Breast epithelium (tissue), 4 donors: ENCODE data around the gene TBL3. TPM values are rescaled to one million over a fixed set of nuclear protein-coding genes. Genes with fewer than 3 reads are reported as not detected.

Source experiments
- DNase-seq, 2 donors: peaks; one replicate each; pipeline ENCODE4 v3.0.0-alpha.2; 2019; ENCODE audit warnings: low spot score in 2 of 2
- H3K27ac ChIP-seq, 2 donors: fragments of 200-600 bp; sonication (generic) in 1 of 2; one replicate each; pipeline ENCODE4 v1.5.1; 2016 to 2019; ENCODE audit warnings: mild to moderate bottlenecking in 1 of 2
- H3K27me3 ChIP-seq, 2 donors: fragments of 200-600 bp; sonication (generic) in 1 of 2; one replicate each; pipeline versions ENCODE4 v1.5.1 to v1.6.0; 2017 to 2019; ENCODE audit warnings: control low read depth in 1 of 2, mild to moderate bottlenecking in 1 of 2
- H3K36me3 ChIP-seq: fragments of 200-600 bp; one replicate; pipeline ENCODE4 v1.5.1; 2019
- H3K4me1 ChIP-seq, 2 donors: fragments of 200-600 bp; sonication (generic); one replicate each; pipeline ENCODE4 v1.5.1; 2016 to 2019; ENCODE audit warnings: control low read depth in 1 of 2
- H3K4me3 ChIP-seq, 3 donors: fragments of 200-600 bp; sonication (generic); 1 replicate in 2 of 3; 2 replicates in 1 of 3; pipeline ENCODE4 v1.5.1; 2016 to 2019; ENCODE audit warnings: mild to moderate bottlenecking in 3 of 3, moderate library complexity in 2 of 3
- H3K9me3 ChIP-seq, 2 donors: fragments of 200-600 bp; sonication (generic) in 1 of 2; one replicate each; pipeline ENCODE4 v1.5.1; 2016 to 2019; ENCODE audit warnings: control low read depth in 1 of 2
- POLR2A ChIP-seq: fragments of 450-650 bp; IDR thresholded peaks from one replicate; pipeline ENCODE4 v1.6.1; 2016; ENCODE audit warnings: antibody characterized with exemption, mild to moderate bottlenecking, moderate library complexity
- POLR2AphosphoS5 ChIP-seq, 3 donors: sonication (generic); formaldehyde crosslinking; IDR thresholded peaks; one replicate each; pipeline ENCODE4 v1.6.1; 2017; ENCODE audit warnings: antibody characterized with exemption in 3 of 3
- intact Hi-C: fragments of 100-400 bp; cut with DNase I; formaldehyde crosslinking; loops from one replicate; pipeline ENCODE4 v1.15.1; 2023; ENCODE audit warnings: low total_unique reads
- total RNA-seq, 3 donors: library from RNA; depleted of rRNA; stranded (reverse); fragments of >200 nt; gene quantifications; one replicate each; pipeline ENCODE4 v1.1.0, GENCODE V29; 2016
- TF ChIP-seq, protein P1 (sequence below), 3 donors: fragments of 450-650 bp; IDR thresholded peaks; one replicate each; pipeline ENCODE4 v1.5.1; 2016 to 2017; ENCODE audit warnings: antibody characterized with exemption in 3 of 3, mild to moderate bottlenecking in 3 of 3, moderate library complexity in 3 of 3

Gene TBL3
- total RNA-seq, 3 donors from 2014 or later: 32.9 to 42.3 (median 33.1) TPM

DNA sequence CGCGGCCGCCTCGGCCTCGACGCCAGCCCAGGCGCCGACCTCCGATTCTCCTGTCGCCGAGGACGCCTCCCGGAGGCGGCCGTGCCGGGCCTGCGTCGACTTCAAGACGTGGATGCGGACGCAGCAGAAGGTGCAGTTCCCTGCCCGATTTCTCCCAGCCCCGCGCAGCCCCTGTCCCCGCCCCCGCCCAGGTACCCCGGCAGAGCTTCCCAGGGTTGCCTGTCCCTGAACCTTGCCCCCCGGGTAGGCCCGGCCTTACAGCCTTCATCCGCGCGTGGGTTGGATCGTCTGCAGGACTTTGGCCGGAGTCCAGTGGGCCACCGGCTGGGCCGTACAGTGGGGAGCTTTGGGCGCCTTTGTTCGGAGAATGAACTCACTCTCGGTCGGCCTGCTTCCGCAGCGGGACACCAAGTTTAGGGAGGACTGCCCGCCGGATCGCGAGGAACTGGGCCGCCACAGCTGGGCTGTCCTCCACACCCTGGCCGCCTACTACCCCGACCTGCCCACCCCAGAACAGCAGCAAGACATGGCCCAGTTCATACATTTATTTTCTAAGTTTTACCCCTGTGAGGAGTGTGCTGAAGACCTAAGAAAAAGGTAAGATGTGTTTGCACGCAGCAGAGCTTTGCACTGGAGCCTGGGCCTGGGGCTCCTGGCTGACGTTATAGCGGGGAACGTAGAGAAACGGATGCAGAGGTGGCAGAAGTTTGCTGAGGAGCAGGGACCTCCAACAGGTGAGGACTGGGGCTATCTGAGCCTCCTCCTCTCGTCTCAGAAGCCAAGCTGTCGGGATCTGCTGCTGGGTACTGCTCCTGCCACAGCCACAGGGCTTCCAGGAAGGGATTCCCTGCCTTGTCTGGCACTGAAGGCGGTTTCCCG is 12.7 kb downstream of the TBL3 start:
- TF ChIP-seq POLR2A (no peak), POLR2AphosphoS5 (IDR thresholded peaks at IDR 0.05) (no peak)
- TF ChIP-seq, protein P1, sequence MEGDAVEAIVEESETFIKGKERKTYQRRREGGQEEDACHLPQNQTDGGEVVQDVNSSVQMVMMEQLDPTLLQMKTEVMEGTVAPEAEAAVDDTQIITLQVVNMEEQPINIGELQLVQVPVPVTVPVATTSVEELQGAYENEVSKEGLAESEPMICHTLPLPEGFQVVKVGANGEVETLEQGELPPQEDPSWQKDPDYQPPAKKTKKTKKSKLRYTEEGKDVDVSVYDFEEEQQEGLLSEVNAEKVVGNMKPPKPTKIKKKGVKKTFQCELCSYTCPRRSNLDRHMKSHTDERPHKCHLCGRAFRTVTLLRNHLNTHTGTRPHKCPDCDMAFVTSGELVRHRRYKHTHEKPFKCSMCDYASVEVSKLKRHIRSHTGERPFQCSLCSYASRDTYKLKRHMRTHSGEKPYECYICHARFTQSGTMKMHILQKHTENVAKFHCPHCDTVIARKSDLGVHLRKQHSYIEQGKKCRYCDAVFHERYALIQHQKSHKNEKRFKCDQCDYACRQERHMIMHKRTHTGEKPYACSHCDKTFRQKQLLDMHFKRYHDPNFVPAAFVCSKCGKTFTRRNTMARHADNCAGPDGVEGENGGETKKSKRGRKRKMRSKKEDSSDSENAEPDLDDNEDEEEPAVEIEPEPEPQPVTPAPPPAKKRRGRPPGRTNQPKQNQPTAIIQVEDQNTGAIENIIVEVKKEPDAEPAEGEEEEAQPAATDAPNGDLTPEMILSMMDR (IDR thresholded peaks at IDR 0.05): no peak
- peak overlapping the region; percentile 70 to 79 for H3K27ac ChIP-seq
- intact Hi-C loops: no loop called here
- no peak for DNase-seq
- H3K9me3 ChIP-seq: no peaks in the 10 kb centered on the region
- peaks cover 2 to 26% of the 10 kb centered on the region in 2 donors for H3K27me3 ChIP-seq
- H3K4me1 ChIP-seq: peaks cover 8 to 14% of the 10 kb centered on the region in 2 donors
- H3K36me3 ChIP-seq: no peaks in the 10 kb centered on the region
- H3K4me3 ChIP-seq: peak overlapping the region; percentile 72 to 99 (median 85)

DNA sequence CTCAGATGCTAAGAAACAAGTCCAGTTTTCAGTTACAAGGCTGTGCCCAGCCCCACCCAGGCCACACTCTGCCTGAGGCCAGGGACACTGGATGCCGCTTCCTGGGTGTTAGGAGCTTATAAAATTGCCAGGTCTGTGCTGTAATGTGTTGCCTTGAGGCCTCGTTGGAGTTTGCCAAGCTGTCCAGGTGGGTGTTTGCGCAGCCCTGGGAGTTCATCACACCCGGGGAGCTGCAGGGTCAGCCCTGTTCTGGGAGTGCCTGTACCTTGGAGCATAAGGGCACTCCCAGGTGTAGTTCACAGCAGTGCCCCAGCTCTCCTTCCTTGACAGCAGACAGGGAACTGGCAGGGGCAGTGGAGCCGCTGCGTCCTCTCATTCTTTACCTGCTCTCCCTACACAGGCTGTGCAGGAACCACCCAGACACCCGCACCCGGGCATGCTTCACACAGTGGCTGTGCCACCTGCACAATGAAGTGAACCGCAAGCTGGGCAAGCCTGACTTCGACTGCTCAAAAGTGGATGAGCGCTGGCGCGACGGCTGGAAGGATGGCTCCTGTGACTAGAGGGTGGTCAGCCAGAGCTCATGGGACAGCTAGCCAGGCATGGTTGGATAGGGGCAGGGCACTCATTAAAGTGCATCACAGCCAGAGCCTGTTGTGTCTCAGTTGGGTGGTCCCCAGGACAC is 13.8 kb downstream of the TBL3 start:
- Histone ChIP-seq H3K4me1 (peaks cover 13 to 14% of the 10 kb centered on the region in 2 donors), H3K9me3 (no peaks in the 10 kb centered on the region), H3K27ac (no peak overlapping the region), H3K36me3 (no peaks in the 10 kb centered on the region), H3K27me3 (peaks cover 5 to 26% of the 10 kb centered on the region in 2 donors), H3K4me3 (peak overlapping the region in 1 of 3 donors; percentile 99)
- no peak for TF ChIP-seq POLR2AphosphoS5 (IDR thresholded peaks at IDR 0.05)
- TF ChIP-seq POLR2A: no peak
- TF ChIP-seq, protein P1 (IDR thresholded peaks at IDR 0.05): no peak
- DNase-seq: no peak
- intact Hi-C loops: no loop called here

DNA sequence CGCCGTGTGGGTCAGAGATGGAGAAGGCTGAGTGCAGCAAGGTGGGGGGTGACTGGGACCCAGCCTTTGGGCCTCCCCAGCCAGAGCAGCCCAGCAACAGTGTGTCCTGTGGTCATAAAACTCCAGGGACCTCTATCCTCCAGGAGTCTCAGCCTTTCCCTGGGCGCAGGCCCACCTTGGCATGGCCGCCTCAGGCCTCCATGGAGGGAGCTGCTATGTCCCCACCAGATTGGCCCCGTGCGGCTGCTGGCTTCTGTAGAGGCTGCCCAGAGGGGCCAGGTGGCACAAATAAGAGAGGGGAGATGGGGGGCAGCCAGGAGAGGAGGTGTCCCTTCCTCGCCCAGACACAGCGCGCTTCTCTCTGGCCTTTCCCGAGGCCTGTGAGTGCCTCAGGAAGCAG is 15.3 kb downstream of the TBL3 start:
- H3K4me1 ChIP-seq: peaks cover 14 to 22% of the 10 kb centered on the region in 2 donors
- H3K9me3 ChIP-seq: no peaks in the 10 kb centered on the region
- H3K27ac ChIP-seq: no peak overlapping the region
- no peak for DNase-seq
- TF ChIP-seq POLR2A (no peak), POLR2AphosphoS5 (IDR thresholded peaks at IDR 0.05) (no peak)
- TF ChIP-seq, protein P1 (IDR thresholded peaks at IDR 0.05): no peak
- intact Hi-C loops: no loop called here
- H3K27me3 ChIP-seq: peaks cover 5 to 25% of the 10 kb centered on the region in 2 donors
- no peaks in the 10 kb centered on the region for H3K36me3 ChIP-seq
- H3K4me3 ChIP-seq: no peak overlapping the region

DNA sequence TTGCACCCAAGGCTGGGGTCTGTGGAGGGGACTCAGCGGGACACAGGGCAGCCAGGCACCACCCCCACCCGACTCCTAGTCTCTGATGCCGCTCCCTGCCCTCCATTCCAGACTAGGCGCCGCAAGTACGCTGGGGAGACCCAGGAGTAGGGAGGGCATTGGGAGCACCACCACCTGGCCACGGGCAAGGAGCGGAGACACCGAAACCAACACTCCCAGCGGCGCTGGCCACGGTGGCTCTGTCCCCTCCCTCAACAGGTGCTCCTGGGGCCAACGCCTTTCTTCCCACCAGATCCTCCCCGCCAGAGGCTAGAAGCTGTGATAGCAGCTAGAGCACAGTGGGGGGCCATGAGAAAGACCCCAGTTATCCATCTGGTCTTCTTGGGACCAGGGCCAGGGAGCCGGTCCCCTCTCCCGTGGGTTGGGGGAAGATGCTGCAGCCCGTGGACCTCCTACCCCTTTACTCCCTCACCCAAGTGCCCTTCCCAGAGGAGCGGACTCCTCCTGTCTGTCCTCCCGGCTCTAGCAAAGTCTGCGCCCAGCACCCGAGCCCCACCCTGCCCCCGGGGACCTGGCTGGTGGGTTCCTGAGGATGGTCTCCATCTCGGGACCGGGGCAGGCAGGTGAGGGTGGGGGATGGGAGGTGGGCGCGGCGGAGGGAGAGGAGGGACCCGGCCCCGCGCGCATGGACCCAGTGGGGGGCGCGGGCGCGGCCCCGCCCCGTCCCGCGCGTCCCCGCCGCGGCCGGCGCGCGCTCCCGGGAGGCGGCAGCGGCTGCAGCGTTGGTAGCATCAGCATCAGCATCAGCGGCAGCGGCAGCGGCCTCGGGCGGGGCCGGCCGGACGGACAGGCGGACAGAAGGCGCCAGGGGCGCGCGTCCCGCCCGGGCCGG is 17.6 kb downstream of the TBL3 start, which contains the start of gene SYNGR3:
SYNGR3 (plus strand) TSS at position 762 of the 892 bp plus-strand sequence. CDS start 133 bp downstream, outside the sequence.
- H3K9me3 ChIP-seq: no peaks in the 10 kb centered on the region
- H3K4me3 ChIP-seq: peak within 1 kb of the TSS in 2 of 3 donors; percentile 39 to 67
- DNase-seq: no peak
- TF ChIP-seq POLR2A (no peak), POLR2AphosphoS5 (IDR thresholded peaks at IDR 0.05) (no peak)
- TF ChIP-seq, protein P1 (IDR thresholded peaks at IDR 0.05): no peak
- H3K27ac ChIP-seq: no peak within 1 kb of the TSS
- H3K4me1 ChIP-seq: peaks cover 9 to 22% of the 10 kb centered on the region in 2 donors
- intact Hi-C loops: no loop called here
- H3K36me3 ChIP-seq: no peaks in the 10 kb centered on the region
- H3K27me3 ChIP-seq: peaks cover 5 to 25% of the 10 kb centered on the region in 2 donors
